Measurements from ENCODE around the gene EOLA1. TPM values are rescaled to one million over a fixed set of nuclear protein-coding genes. Genes with fewer than 3 reads are reported as not detected.
"Not testable (repeated sequence)": the region's sequence is repeated elsewhere in the genome, so short reads cannot be mapped to it uniquely, and the experiment has no call there.

EOLA1 gene
- total RNA-seq, 1 donor from 2014 or later = 19.0 TPM

GRCh38 chrX:149545545-149546543 lies 5.0 kb downstream of the EOLA1 start:
- not testable (repeated sequence) for DNase-seq

GRCh38 chrX:149546962-149547361 lies 6.2 kb downstream of the EOLA1 start:
- DNase-seq = not testable (repeated sequence)

GRCh38 chrX:149547782-149548181 lies 7.0 kb downstream of the EOLA1 start:
- DNase-seq = not testable (repeated sequence)

- DNase-seq = not testable (repeated sequence)
These were observed 8.9 kb downstream of the EOLA1 start, which contains the start of gene HSFX3 for GRCh38 chrX:149549701-149550100. TSS of gene HSFX3 (minus strand) at chrX:149549924. CDS start at chrX:149549852, 72 bp downstream.

GRCh38 chrX:149550454-149550853 lies 9.6 kb downstream of the EOLA1 start:
- not testable (repeated sequence) for DNase-seq

GRCh38 chrX:149551245-149551938 lies 10.6 kb downstream of the EOLA1 start:
- not testable (repeated sequence) for DNase-seq

GRCh38 chrX:149551939-149552248 lies 11.1 kb downstream of the EOLA1 start:
- DNase-seq = not testable (repeated sequence)

- not testable (repeated sequence) for DNase-seq
These were observed 14.4 kb downstream of the EOLA1 start for GRCh38 chrX:149555251-149555650.

- no peak for DNase-seq
These were observed 22.5 kb downstream of the EOLA1 start for GRCh38 chrX:149563359-149563758.

- DNase-seq = no peak
These were observed 27.0 kb downstream of the EOLA1 start for GRCh38 chrX:149567621-149568417.

GRCh38 chrX:149568701-149569296 lies 28.0 kb downstream of the EOLA1 start:
- DNase-seq = no peak

- DNase-seq = no peak
These were observed 29.0 kb downstream of the EOLA1 start for GRCh38 chrX:149569770-149570169.

GRCh38 chrX:149570668-149571067 lies 29.9 kb downstream of the EOLA1 start:
- DNase-seq = peak; percentile 31

GRCh38 chrX:149571770-149572169 lies 31.0 kb downstream of the EOLA1 start:
- DNase-seq = no peak

- no peak for DNase-seq
These were observed 31.9 kb downstream of the EOLA1 start for GRCh38 chrX:149572743-149573142.

GRCh38 chrX:149573456-149573855 lies 32.6 kb downstream of the EOLA1 start:
- DNase-seq = not testable (repeated sequence)

GRCh38 chrX:149585631-149586030 lies 44.8 kb downstream of the EOLA1 start:
- DNase-seq = not testable (repeated sequence)

- not testable (repeated sequence) for DNase-seq
These were observed 46.5 kb downstream of the EOLA1 start, which contains the start of gene MAGEA9B for GRCh38 chrX:149587359-149587758. TSS of gene MAGEA9B (minus strand) at chrX:149587459. CDS start at chrX:149583179, 4,280 bp downstream.

- not testable (repeated sequence) for DNase-seq
These were observed 50.2 kb downstream of the EOLA1 start for GRCh38 chrX:149590993-149591392.

GRCh38 chrX:149595214-149595613 lies 54.4 kb downstream of the EOLA1 start, which contains the start of gene HSFX2:
TSS of gene HSFX2 (minus strand) at chrX:149595314. CDS start at chrX:149594700, 614 bp downstream.
- not testable (repeated sequence) for DNase-seq

- DNase-seq = not testable (repeated sequence)
These were observed 55.1 kb downstream of the EOLA1 start for GRCh38 chrX:149595943-149596342.
